OCI-LY7 (cell line): Measurements from ENCODE around the gene MED27.

Source experiments
- CTCF ChIP-seq: fragments of 200-600 bp; sonication (generic); conservative IDR thresholded peaks from 2 replicates; pipeline ENCODE4 v1.5.1; 2014; ENCODE audit warnings: mild to moderate bottlenecking, antibody characterized with exemption, low read length, moderate library complexity, mixed read lengths
- EZH2phosphoT487 ChIP-seq: fragments of 200-600 bp; sonication (generic); IDR thresholded peaks from 2 replicates; pipeline ENCODE4 v1.6.1; 2018; ENCODE audit warnings: low read depth, borderline replicate concordance, mild to moderate bottlenecking, mixed run types, antibody characterized with exemption, low read length, moderate library complexity, mixed read lengths

- TF ChIP-seq CTCF (no peak), EZH2phosphoT487 (no peak)
Observed at GRCh38 chr9:132004323-132004722, 75.3 kb downstream of the MED27 start.
